Measurements from ENCODE around the gene PSENEN.

PSENEN gene

DNA sequence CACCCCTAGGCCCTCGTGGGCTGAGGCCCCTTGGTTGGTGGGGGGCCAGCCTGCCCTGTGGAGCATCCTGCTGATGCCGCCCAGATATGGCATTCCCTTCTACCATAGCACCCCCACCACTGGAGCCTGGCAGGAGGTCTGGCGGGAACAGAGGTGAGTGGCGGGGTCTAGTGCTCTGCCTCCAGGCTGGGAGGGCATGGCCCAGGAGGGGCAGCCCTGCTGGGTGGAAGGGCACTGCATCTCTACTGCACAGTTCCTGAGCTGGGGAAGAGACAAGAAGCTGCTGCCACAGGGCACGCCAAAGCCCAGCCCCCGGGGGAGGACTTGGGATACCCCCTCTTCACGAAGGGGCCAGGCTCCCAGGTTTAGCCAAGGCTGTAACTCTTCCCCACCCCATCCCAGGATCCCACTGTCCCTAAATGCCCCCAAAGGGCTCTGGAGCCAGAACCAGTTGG, 30.1 kb upstream of the PSENEN start:
- no peak for DNase-seq (ENCODE audit: low read depth, low spot score)
- H3K4me3 ChIP-seq (ENCODE audit: insufficient read length, low read depth) = peak overlapping the region; percentile 85

GRCh38 chr19:35715981-35716800, 29.3 kb upstream of the PSENEN start:
- no peak for DNase-seq (ENCODE audit: low read depth, low spot score)
- H3K4me3 ChIP-seq (ENCODE audit: insufficient read length, low read depth) = peak overlapping the region; percentile 85
- TF ChIP-seq SUZ12 (IDR thresholded peaks at IDR 0.05; ENCODE audit: extremely low read depth, insufficient read depth, insufficient read length) (no peak), ZNF274 (IDR thresholded peaks at IDR 0.05; ENCODE audit: low read depth, low read length) (no peak), YY1 (IDR thresholded peaks at IDR 0.05; ENCODE audit: insufficient read depth, insufficient read length) (no peak)
- no peaks in the 10 kb centered on the region for H3K9me3 ChIP-seq (ENCODE audit: insufficient read depth, low read length)
- H3K9ac ChIP-seq (ENCODE audit: insufficient read length, low read depth) = peak overlapping the region; percentile 94
- H3K4me1 ChIP-seq (ENCODE audit: insufficient read depth, insufficient read length) = peaks cover 15% of the 10 kb centered on the region
- no peaks in the 10 kb centered on the region for H3K27me3 ChIP-seq (ENCODE audit: insufficient read depth, insufficient read length)
- H3K36me3 ChIP-seq (ENCODE audit: insufficient read depth, insufficient read length, low read length) = peaks cover 16% of the 10 kb centered on the region

More for the DNA sequence above, 30.1 kb upstream of the PSENEN start:
- no peaks in the 10 kb centered on the region for H3K27me3 ChIP-seq (ENCODE audit: insufficient read depth, insufficient read length)
- no peaks in the 10 kb centered on the region for H3K9me3 ChIP-seq (ENCODE audit: insufficient read depth, low read length)
- peaks cover 10% of the 10 kb centered on the region for H3K36me3 ChIP-seq (ENCODE audit: insufficient read depth, insufficient read length, low read length)
- peaks cover 15% of the 10 kb centered on the region for H3K4me1 ChIP-seq (ENCODE audit: insufficient read depth, insufficient read length)
- TF ChIP-seq SUZ12 (IDR thresholded peaks at IDR 0.05; ENCODE audit: extremely low read depth, insufficient read depth, insufficient read length) (no peak), ZNF274 (IDR thresholded peaks at IDR 0.05; ENCODE audit: low read depth, low read length) (no peak), YY1 (IDR thresholded peaks at IDR 0.05; ENCODE audit: insufficient read depth, insufficient read length) (no peak)
- H3K9ac ChIP-seq (ENCODE audit: insufficient read length, low read depth) = peak overlapping the region; percentile 94

DNA sequence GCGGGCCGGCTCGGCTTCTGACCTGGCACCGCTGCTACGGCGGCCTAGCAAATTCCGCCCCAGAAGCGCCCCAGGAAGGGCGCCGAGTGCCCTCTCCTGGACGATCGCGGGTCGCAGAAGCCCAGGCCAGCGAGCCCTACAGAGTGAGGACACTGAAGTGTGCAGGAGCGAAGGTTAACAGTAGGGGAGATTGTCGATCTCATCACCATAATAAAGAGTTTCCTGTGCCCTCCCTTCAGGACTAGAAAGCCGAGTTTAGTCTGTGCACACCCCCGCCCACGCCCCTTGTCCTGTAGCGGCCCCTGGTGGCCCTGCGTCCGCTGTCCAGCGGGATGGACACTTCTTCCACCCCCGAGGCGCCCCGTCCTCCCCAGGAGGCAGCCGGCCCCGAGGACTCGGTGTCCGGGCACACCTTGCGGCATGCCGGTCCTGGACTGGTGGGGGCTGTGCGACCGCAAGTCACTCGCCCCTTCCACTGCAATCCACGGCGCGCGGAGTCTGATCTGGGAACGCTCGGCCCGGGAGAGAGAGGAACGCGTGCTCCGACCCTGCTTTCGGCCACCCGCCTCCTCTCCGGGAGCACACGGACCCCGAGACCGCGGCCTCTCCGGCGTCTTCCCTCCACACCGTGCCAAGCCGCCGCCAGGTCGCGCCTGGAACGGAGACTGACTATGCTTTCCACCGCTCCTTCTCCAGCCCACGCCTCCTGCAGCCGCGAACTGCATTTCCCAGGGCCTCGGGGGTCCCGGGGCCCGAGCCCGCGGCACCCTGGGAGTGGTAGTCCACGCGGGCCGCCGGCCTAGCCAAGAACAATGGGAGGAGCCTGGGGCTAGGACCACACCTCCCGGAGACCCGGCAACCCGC, 28.4 kb upstream of the PSENEN start:
- TF ChIP-seq ZNF274 (IDR thresholded peaks at IDR 0.05; ENCODE audit: low read depth, low read length) = no peak
- TF ChIP-seq YY1 (IDR thresholded peaks at IDR 0.05; ENCODE audit: insufficient read depth, insufficient read length) = no peak
- no peak for TF ChIP-seq SUZ12 (IDR thresholded peaks at IDR 0.05; ENCODE audit: extremely low read depth, insufficient read depth, insufficient read length)
- H3K9me3 ChIP-seq (ENCODE audit: insufficient read depth, low read length) = no peaks in the 10 kb centered on the region
- H3K4me3 ChIP-seq (ENCODE audit: insufficient read length, low read depth) = peak overlapping the region; percentile 85
- peak overlapping the region; percentile 94 for H3K9ac ChIP-seq (ENCODE audit: insufficient read length, low read depth)
- peaks cover 23% of the 10 kb centered on the region for H3K36me3 ChIP-seq (ENCODE audit: insufficient read depth, insufficient read length, low read length)
- peak; percentile 89 for DNase-seq (ENCODE audit: low read depth, low spot score)
- no peaks in the 10 kb centered on the region for H3K27me3 ChIP-seq (ENCODE audit: insufficient read depth, insufficient read length)
- H3K4me1 ChIP-seq (ENCODE audit: insufficient read depth, insufficient read length) = peaks cover 12% of the 10 kb centered on the region

- no peak for TF ChIP-seq SUZ12 (IDR thresholded peaks at IDR 0.05; ENCODE audit: extremely low read depth, insufficient read depth, insufficient read length)
- Histone ChIP-seq H3K4me3 (ENCODE audit: insufficient read length, low read depth) (peak within 1 kb of the TSS; percentile 90), H3K9me3 (ENCODE audit: insufficient read depth, low read length) (no peaks in the 10 kb centered on the region), H3K9ac (ENCODE audit: insufficient read length, low read depth) (peak within 1 kb of the TSS; percentile 90), H3K36me3 (ENCODE audit: insufficient read depth, insufficient read length, low read length) (peaks cover 31% of the 10 kb centered on the region), H3K4me1 (ENCODE audit: insufficient read depth, insufficient read length) (peaks cover 12% of the 10 kb centered on the region), H3K27me3 (ENCODE audit: insufficient read depth, insufficient read length) (no peaks in the 10 kb centered on the region)
- DNase-seq (ENCODE audit: low read depth, low spot score) = no peak
Measured at GRCh38 chr19:35717665-35718344, 27.6 kb upstream of the PSENEN start, which contains the start of gene KMT2B. KMT2B (plus strand) TSS chr19:35718003; CDS start chr19:35718019, 16 bp downstream.

- Histone ChIP-seq H3K4me3 (ENCODE audit: insufficient read length, low read depth) (peak overlapping the region; percentile 90), H3K9ac (ENCODE audit: insufficient read length, low read depth) (peak overlapping the region; percentile 90), H3K27me3 (ENCODE audit: insufficient read depth, insufficient read length) (no peaks in the 10 kb centered on the region), H3K36me3 (ENCODE audit: insufficient read depth, insufficient read length, low read length) (peaks cover 37% of the 10 kb centered on the region), H3K9me3 (ENCODE audit: insufficient read depth, low read length) (no peaks in the 10 kb centered on the region), H3K4me1 (ENCODE audit: insufficient read depth, insufficient read length) (peaks cover 9% of the 10 kb centered on the region)
- DNase-seq (ENCODE audit: low read depth, low spot score) = no peak
- no peak for TF ChIP-seq ZNF274 (IDR thresholded peaks at IDR 0.05; ENCODE audit: low read depth, low read length)
- TF ChIP-seq YY1 (IDR thresholded peaks at IDR 0.05; ENCODE audit: insufficient read depth, insufficient read length) = no peak
- TF ChIP-seq SUZ12 (IDR thresholded peaks at IDR 0.05; ENCODE audit: extremely low read depth, insufficient read depth, insufficient read length) = no peak
Measured at GRCh38 chr19:35718345-35719041, 27.0 kb upstream of the PSENEN start.

GRCh38 chr19:35719402-35720162, 25.9 kb upstream of the PSENEN start:
- Histone ChIP-seq H3K36me3 (ENCODE audit: insufficient read depth, insufficient read length, low read length) (peaks cover 48% of the 10 kb centered on the region), H3K27me3 (ENCODE audit: insufficient read depth, insufficient read length) (no peaks in the 10 kb centered on the region)

More at GRCh38 chr19:35719402-35720162, 25.9 kb upstream of the PSENEN start:
- no peak for TF ChIP-seq ZNF274 (IDR thresholded peaks at IDR 0.05; ENCODE audit: low read depth, low read length)
- no peak for TF ChIP-seq SUZ12 (IDR thresholded peaks at IDR 0.05; ENCODE audit: extremely low read depth, insufficient read depth, insufficient read length)
- TF ChIP-seq YY1 (IDR thresholded peaks at IDR 0.05; ENCODE audit: insufficient read depth, insufficient read length) = no peak
- peak overlapping the region; percentile 90 for H3K9ac ChIP-seq (ENCODE audit: insufficient read length, low read depth)
- H3K4me3 ChIP-seq (ENCODE audit: insufficient read length, low read depth) = no peak overlapping the region
- peaks cover 9% of the 10 kb centered on the region for H3K4me1 ChIP-seq (ENCODE audit: insufficient read depth, insufficient read length)
- DNase-seq (ENCODE audit: low read depth, low spot score) = no peak
- no peaks in the 10 kb centered on the region for H3K9me3 ChIP-seq (ENCODE audit: insufficient read depth, low read length)
